DMS 273 treated with DMSO at 0.1 percent for 48 hours (cell line): ENCODE data around the gene AP3S1.

Experiments used
- DNase-seq: peaks from one replicate; lab custom pipeline; 2025; lab: John Stamatoyannopoulos, UW

The AP3S1 gene

DNA sequence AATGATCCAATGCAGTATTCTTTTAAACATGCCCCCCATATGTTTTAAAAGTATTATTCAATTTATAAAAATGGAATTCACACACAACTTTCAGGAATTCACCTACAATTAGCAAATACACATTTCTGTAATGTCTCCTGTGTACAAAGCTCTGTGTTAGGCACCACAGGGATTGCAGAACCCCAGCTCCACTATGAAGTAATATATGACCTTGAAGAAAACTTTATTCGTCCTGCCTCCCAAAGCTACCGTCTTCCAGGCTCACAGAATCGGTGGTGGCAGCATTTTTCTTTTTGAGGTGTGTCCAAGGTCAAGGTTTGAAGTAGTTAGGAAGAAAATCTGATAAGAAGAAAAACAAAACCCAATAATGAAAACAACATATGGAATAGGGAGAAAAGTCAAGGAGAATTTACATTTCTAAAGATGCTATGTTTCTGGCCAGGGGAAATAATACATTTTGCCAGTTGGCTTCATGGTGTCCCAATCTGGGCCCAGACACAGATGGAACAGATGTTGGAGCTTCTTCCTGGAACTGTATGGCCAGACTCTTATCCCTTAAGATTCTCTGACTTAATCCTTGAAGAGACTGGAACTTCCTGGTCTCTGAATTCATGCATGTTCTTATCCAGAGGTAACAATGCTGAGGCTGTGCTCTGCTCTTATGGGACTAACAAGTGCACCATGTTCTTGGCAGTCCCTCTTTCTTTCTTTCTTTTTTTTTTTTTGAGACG lies 98.5 kb downstream of the AP3S1 start:
- no peak for DNase-seq

DNA sequence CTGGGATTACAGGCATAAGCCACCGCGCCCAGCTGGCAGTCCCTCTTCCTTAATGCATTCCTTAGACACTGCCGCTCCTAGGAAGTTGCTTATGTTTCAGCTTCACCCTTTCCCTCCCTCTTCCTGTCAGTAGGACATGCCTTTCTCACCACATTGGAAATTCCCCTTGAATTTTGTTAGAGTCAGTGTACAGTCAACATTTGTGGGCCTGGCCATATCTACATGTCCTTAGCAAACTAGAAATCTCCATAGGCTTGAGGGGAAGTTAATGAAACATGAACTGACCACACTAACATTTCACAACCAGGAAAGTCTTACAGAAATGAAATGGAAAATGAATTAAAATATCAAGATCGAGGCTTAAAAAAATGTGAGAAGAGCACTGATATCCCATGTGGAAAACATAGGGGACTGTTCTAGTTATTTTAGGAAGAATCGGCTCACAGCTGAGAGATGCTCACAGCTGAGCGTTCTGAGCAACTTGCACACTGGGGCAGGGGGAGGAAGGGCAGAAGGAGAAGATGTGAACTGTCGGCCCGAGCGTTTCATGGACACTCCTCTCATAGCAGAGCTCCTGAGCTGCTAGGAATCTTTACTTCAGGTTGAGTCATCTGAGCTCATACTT lies 99.4 kb downstream of the AP3S1 start:
- DNase-seq, result no peak

DNA sequence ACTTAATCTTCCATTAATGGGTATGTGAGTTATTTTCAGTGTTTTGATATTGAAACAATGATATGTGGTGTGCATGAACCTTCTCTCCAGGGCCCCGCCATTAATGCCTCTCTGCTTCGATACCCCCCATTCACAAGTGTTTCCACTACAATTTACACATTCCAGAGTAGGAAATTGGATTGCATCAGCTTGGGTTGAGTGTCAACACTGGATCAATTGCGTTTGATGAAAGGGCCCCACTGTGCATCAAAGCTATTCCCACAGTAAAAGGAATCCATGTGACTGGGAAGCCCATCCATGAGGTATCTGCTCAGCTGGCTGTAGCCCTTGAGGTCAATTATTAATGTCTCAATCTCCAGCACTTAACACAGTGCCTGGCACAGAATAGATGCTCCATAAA lies 102.8 kb downstream of the AP3S1 start:
- DNase-seq, result no peak

DNA sequence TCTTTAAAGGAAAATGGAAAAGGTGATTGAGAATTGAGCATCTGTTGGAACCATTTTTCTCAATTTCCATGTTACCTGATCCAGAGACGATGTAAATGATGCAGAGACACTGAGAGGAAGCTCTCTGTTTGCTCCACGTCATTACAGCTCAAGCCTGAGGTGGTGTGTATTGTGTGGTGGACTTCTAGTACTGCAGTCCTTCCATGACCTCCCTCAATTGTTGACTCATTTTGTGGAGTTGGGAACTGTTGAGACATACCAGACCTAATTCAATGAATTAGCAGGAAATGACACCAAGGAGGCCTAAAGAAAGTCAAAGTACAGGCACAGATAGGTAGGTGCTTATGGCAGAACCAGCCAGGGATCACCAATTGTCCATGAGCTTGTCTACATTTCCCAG lies 104.9 kb downstream of the AP3S1 start:
- no peak for DNase-seq

DNA sequence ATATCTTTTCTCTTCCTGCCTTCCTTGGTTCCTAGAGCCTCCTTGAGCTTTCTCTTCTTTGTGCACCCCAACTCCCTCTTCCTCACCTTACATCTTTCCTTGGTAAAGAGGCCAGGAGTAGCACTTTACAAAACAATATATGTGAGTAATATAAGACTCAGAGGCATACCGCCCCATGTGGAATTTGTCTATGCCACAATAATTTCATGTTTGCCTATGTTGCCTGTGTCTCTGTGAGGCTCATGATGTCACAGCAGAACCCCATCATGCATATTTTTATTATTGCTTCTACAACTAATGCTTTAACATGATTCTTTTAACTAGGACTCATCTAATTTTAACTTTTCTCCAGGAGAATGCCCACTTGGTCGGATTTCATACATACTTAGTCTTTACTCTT lies 105.5 kb downstream of the AP3S1 start:
- no peak for DNase-seq

DNA sequence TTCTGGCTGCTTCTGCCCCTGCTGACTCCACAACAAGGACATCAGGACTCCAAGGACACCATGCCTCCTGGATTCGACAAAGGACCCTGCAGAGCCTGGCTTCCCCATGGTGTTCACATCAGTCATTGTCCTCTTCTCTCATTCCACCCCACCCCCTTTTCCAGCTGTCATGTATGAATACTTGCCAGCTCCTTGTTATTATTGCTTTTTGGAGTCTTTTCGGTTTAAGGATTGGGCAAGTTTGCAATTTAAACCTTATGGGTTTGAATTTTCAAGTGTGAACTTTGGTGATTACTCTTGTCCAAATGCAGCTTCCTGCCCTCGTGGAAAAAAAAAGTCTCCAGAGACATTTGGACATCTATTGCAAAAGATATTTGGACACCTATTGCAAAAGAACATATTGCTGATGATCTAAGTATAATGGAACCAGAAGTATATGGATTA lies 106.4 kb downstream of the AP3S1 start:
- DNase-seq, result no peak

DNA sequence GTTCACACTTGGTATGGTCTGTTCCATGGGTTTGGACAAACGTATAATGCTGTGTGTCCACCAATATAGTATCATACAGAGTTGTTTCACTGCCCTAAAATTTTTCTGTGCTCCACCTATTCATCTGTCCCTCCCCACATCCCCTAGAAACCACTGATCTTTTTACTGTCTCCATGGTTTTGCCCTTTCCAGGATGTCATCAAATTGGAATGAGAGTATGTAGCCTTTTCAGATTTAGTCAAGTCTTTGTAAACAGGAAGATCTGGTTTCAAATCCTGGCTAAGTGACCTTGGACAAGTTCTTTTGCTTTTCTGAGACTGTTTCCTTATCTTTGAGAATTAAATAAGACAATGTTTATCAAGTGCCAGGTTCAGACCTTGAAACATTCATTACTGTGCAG lies 107.4 kb downstream of the AP3S1 start:
- no peak for DNase-seq

DNA sequence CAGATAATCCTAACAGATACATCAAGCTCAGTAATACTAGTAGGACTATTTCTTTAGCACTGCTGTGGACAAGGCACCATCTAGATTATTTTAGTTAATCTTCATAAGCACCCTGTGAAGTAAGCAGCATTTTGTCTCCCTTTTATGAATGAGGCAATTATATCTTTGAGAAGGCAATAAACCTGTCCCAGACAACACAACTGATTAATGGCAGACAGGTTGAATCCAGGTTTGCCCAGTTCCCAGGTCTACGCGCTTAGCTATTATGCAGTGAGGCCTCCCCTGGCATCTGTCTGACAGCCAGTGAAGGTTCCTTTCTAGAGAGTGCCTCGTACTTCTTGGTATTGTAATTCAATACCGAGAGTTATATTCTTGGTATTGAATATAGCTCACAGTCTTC lies 110.9 kb downstream of the AP3S1 start:
- DNase-seq, result no peak

DNA sequence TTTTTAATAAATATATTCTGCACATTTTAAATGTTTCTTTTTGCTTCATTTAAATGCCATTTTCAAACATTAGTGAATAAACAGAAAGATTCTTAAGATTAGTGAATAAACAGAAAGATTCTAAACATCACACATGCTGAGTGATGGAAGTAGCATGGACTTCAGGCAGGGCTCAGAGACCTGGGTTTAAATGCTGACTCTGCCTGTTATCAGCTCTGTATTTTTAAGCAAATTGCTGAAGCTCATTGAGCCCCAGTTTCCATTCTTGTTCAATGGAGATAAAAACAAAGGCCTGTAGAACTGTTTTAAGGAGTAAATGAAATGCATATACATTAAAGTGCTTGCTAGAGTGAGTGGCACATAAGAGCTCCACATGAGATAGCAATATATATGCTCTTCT lies 112.4 kb downstream of the AP3S1 start:
- DNase-seq, result no peak

DNA sequence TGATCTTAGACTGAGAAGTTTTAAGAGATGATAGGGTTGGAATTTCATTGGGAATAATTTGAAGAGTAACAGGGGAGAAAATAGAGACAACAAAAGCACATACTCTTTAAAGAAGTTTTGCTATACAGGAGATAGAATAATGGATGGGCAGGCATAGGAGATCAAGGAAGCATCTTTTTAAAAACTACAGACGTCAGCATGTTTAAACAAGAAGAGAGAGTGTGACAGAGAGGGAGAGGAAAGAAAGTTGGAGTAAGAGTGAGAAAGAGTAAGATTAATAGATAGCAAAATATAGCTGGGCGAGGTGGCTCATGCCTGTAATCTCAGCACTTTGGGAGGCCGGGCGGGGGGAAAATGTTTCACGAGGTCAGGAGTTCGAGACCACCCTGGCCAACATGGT lies 115.2 kb downstream of the AP3S1 start:
- DNase-seq, result no peak

DNA sequence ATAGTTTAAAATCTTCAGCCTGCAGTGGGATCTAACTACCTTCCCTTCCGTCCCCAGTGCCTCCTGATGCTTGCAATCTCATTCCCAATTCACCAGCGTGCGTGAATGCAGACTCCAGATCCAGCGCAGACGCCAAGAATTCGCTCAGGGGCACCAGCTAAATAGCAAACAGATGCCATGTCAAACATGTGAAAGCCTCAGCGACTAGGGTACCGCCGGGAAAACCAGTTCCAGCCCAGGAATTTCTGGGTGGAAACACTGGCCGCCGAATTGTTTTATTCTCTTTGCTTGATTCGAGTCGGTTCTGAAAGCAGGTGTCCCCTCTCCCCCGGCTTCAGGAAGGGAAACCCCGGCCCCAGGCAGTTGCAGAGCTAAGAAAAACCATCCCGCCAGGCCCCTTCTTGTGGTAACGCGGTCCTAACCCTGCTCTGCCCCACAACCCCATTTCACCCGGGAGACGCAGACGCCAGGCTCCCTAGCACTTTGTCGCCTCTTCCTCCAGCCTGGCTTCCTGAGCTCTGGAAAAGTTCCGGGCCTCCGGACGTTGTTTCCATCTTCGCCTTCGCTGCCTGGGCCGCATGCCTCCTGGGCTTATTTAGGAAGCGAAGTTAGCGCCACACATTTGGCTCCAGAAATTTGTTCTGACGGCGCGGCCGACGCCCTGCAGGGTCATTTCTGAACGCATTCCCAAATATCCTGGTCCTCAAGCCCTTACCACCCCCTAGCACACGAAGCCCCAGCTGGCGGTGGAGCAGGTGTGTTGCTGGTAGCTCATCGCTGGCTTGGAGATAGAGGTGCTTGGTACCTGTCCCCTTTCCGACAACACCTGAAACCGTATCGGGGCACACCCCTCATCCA lies 119.9 kb downstream of the AP3S1 start:
- DNase-seq, result no peak

DNA sequence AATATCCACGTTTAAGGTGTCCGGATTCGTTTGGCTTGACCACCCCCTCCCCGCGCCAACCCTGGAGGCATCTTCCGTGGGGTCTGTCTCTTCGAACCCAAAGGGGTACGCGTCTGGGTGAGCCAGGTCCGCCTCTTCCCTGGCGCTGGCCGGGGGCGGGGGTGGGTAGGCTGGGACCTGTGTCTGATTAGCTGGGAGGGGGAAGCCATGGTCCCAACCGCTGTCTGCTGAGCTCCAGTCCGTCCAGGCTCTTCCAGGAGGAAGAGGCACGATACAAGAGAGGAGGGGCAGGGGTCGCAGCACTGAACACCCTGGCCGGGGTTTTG lies 120.5 kb downstream of the AP3S1 start, which contains the start of gene LVRN:
Gene LVRN, plus strand, starts transcription at position 237 of the 326 bp plus-strand sequence. CDS start 143 bp downstream, outside the sequence.
- DNase-seq, result no peak

DNA sequence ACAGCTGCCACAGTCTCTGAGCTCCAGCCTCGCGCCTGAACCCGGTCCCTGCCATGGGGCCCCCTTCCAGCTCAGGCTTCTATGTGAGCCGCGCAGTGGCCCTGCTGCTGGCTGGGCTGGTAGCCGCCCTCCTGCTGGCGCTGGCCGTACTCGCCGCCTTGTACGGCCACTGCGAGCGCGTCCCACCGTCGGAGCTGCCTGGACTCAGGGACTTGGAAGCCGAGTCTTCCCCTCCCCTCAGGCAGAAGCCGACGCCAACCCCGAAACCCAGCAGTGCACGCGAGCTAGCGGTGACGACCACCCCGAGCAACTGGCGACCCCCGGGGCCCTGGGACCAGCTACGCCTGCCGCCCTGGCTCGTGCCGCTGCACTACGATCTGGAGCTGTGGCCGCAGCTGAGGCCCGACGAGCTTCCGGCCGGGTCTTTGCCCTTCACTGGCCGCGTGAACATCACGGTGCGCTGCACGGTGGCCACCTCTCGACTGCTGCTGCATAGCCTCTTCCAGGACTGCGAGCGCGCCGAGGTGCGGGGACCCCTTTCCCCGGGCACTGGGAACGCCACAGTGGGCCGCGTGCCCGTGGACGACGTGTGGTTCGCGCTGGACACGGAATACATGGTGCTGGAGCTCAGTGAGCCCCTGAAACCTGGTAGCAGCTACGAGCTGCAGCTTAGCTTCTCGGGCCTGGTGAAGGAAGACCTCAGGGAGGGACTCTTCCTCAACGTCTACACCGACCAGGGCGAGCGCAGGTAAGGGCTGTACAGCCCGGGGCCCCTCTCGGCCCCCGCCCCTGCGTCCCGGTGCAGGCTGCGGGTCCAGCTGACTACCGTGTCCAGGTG lies 121.0 kb downstream of the AP3S1 start:
- DNase-seq, result no peak

DNA sequence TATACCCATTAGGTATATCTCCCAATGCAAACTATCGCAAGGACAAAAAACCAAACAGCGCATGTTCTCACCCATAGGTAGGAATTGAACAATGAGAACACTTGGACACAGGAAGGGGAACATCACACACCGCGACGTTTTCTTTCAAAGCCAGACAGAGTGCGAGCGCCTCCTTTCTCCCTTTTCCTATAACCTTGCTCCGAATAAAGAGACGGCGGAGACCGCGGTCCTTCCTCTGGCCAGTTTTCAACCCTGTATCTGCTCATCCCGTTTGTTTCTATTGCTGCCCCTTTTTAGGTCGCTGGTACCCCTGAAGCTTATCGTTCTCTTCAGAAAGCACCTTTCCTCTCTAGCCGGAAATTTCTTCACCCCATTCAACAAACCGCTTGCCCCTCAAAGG lies 121.8 kb downstream of the AP3S1 start:
- no peak for DNase-seq
